DMS 273 (cell line): ENCODE results near the gene LIPT2.
A peak's percentile ranks its signal among the peaks of the same experiment; 100 is the strongest.
"Not testable (repeated sequence)": the region's sequence is repeated elsewhere in the genome, so short reads cannot be mapped to it uniquely, and the experiment has no call there.

Experiments used
- DNase-seq: peaks from one replicate; lab custom pipeline; 2025; ENCODE audit not compliant: unreplicated experiment; lab: John Stamatoyannopoulos, UW

The LIPT2 gene

DNA sequence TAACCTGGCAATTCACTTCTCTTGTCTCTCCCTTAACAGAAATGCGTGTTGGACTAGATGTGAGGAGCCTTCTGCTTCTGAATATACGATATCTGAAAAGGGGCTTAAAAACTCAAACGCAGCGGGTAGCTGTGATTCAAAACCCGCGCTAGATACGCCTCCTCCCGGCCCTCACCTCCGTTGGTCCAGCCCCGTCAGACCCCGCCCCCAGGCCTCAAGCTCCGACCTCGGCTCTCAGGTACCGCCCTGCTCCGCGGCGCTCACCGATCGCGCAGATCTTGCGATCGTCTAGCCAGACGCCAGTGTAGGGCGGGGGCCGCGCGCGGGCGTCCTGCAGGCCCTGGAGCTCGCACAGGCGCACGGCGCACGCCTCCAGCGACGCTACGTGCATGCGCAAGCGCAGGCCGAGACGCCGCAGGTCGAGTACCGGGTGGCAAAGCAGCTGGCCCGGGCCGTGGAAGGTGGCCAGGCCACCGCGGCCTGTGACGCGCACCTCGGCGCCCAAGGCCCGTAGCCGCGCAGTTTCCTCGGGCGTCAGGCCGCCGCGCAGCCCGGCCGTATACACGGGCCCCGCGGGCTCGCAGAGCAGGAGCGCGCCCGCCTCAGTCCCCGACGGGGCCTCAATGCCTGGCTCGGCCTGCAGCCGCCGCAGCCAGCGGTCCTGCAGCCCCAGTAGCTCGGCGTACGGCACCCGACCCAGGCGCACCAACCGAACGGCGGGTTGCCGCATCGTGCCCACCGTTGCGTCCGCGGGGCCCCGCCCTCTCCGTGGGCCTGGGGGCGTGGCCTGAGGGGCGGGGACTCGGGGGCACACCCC lies at the start of gene LIPT2:
TSS of gene LIPT2 (minus strand) at position 751 of the 817 bp plus-strand sequence. CDS start at position 730, 21 bp downstream.
- DNase-seq: peak; percentile 98

GRCh38 chr11:74541466-74541865 lies 47.9 kb upstream of the LIPT2 start:
- no peak for DNase-seq

GRCh38 chr11:74540270-74540669 lies 46.7 kb upstream of the LIPT2 start:
- no peak for DNase-seq

DNA sequence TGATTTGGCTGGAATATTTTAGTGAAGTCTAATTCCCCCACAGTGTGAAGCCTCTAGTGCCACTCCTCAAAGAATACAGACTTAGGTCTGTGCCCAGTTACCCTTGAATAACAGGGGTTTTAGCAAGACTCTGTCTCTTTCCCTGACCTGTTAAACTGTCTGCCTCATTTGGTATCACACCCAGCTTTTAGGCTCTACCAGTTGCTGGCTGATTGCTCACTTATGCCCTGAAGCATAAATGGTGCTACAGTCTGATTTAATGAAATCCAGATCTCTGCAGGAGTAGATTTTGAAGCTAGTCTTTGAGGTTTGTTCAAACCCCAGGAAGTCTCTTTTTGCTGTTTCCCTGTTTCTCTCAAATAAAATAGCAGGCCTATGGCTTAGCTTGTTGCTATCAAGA lies 45.2 kb upstream of the LIPT2 start:
- no peak for DNase-seq

- DNase-seq: peak; percentile 43
These were observed 42.0 kb upstream of the LIPT2 start for GRCh38 chr11:74535371-74536160.

DNA sequence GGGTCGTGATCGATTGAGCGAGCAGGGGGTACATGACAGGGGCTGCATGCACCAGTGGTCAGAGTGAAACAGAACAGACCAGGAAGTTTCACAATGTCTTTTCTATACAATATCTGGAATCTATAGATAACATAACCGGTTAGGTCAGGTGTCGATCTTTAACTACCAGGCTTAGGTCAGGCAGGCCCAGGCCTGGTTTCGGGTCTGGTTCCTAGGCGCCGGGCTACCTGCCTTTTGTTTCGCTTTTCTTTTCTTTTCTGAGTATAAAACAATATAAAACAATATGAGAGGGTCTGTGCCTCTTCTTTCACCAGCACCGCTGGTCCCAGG lies 41.4 kb upstream of the LIPT2 start:
- not testable (repeated sequence) for DNase-seq

DNA sequence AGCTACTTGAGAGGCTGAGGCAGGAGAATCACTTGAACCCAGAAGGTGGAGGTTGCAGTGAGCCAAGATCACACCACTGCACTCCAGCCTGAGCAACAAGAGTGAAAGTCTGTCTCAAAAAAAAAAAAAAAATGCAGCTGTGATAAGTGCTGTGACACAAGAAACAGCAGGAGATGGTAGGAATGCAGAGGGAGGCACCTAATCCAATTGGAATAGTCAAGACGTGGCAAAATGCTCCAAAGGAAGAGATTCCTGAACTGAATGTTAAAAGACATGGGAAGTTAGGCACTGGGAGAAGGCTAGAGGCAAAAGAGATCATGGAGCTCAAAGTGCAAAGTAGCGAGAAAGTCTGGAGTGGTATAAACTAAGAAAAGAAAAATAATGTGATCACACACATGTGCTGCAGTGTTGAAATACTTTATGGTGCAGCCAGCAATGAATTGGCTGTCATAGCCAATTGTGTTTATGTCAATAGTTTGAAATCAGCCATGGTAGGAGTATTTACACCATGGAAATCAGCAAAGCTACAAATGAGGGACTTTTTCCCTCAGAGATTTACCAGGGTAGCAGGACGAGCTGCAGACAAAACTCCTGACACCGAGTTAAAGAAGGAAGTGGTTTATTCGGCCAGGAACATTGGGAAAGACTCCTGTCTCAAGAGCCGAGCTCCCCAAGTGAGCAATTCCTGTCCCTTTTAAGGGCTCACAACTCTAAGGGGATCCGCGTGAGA lies 40.9 kb upstream of the LIPT2 start:
- no peak for DNase-seq

DNA sequence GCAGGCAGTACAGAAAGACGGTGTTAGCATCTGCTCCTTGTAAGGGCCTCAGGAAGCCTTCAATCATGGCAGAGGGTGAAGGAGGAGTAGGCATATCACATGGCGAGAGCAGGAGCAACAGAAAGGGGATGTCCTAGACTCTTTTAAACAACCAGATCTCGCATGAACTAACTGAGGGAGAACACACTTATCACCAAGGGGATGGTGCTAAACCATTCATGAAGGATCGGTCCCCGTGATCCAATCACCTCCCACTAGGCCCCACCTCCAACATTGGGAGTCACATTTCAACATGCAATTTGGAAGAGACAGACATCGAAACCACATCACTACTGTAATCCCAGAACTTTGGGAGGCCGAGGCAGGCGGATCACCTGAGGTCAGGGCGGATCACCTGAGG lies 39.9 kb upstream of the LIPT2 start:
- no peak for DNase-seq

GRCh38 chr11:74532501-74533246 lies 39.1 kb upstream of the LIPT2 start:
- no peak for DNase-seq

GRCh38 chr11:74524978-74525377 lies 31.5 kb upstream of the LIPT2 start:
- no peak for DNase-seq

GRCh38 chr11:74524501-74524900 lies 31.0 kb upstream of the LIPT2 start:
- DNase-seq: no peak

- no peak for DNase-seq
These were observed 29.3 kb upstream of the LIPT2 start for GRCh38 chr11:74522776-74523175.

DNA sequence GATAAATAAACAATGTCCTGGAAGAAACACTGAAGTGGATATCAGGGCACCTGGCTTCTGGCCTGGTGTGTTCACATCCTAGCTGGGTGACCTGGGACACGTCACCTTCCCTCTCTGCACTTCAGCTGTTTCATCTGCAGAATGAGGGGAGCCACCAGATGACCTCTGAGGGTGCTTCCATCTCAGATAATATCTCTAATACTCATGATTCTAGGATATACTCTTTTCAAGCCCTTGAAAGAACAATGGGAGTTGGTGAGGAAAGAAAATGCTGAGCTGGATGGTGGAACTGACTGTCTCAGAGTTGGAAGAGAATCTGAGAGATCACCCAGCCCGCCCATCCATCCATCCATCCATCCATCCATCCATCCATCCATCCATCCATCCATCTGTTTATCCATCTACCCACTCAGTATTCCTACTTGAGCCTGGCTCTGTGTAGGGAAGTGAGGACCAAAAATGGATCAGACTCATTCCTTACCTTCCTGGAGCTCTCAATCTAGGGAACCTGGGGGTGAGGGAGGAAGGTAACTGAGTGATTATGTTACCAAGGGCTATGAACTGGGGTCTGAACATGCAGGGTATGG lies 28.2 kb upstream of the LIPT2 start:
- no peak for DNase-seq

GRCh38 chr11:74520927-74521665 lies 27.6 kb upstream of the LIPT2 start:
- no peak for DNase-seq

- no peak for DNase-seq
These were observed 26.8 kb upstream of the LIPT2 start for GRCh38 chr11:74520316-74520715.

DNA sequence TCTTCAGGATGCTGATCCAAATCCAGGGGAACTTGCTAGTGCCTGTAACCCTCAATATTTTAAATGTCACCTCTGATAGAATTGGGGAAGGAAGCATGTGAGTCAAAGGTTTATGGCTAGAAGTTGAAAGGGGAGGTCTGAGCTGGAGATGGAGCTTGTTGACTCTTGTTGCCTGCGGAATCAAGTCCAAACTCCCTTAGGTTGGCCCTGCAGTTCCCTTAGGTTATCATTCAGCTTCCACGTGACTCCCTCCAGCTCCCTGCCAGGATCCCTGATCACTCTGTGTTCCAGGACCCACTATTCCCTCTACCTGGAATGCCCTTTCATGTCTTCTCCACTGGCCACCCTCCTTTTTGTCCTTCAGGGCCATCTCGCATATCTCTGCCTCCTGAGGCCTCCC lies 26.2 kb upstream of the LIPT2 start:
- no peak for DNase-seq

DNA sequence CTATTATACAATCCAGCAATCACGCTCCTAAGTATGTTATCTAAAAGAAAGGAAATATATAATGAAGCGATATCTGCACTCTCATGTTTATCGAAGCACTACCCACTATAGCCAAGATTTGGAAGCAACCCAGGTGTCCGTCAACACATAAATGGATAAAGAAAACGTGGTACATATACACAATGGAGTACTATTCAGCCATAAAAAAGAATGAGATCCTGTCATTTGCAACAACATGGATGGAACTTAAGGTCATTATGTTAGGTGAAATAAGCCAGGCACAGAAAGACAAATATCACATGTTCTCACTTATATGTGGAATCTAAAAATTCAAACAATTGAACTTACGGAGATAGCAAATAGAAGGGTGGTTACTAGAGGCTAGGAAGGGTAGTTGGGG lies 24.1 kb upstream of the LIPT2 start:
- not testable (repeated sequence) for DNase-seq

GRCh38 chr11:74507582-74507981 lies 14.1 kb upstream of the LIPT2 start:
- DNase-seq: no peak

DNA sequence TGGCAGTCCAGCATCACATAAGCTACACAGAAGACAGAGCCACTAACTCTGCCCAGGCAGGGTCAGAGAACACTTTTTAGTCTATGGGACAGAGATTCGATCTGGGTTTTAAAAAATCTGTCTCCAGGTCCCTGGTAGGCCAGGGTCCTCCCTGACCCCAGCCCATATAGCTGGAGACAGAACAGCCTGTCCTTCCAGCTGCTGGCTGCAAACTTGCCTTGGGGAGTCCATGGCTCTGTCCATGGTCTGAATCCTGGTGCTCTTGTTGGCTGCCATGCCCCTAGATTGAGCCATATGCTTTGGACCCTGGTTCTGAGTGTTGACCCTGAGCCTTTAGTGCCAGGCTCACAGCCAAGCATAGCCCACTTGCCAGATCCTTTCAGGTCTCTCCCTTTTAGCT lies 13.3 kb upstream of the LIPT2 start:
- DNase-seq: no peak

- DNase-seq: no peak
These were observed 12.4 kb upstream of the LIPT2 start for GRCh38 chr11:74505911-74506310.
